Measurements from ENCODE around the gene MPC2. TPM values are rescaled to one million over a fixed set of nuclear protein-coding genes. Genes with fewer than 3 reads are reported as not detected.

The MPC2 gene
- total and polyA plus RNA-seq, 2 of the 8 experiments (the other 6 are each of a cell fraction or from before 2014, with no cell fraction given), result 18.6 to 40.9 TPM

DNA sequence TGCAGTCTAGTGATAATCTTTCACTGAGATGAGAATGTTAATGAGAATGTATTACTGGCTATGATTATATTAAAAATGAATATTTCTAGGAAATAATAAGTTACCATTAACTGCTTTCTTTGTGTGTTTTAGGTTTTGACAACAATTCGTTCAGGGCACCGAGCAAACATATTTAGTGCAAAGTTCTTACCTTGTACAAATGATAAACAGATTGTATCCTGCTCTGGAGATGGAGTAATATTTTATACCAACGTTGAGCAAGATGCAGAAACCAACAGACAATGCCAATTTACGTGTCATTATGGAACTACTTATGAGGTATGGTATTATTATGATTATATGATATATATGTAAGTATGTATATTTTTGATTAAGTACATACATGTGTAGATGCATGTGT lies 37.8 kb upstream of the MPC2 start:
- CTCF ChIA-PET (ENCODE audit: partially characterized antibody), result no interaction called here
- POLR2A ChIA-PET (ENCODE audit: partially characterized antibody), result no interaction called here

More for the DNA sequence above, 37.8 kb upstream of the MPC2 start:
- H3K9ac ChIP-seq (replicated peaks in 1 of 4; ENCODE audit: extremely low read depth in 1 of 4, low read depth in 3 of 4, low read length in 3 of 4), result no peak overlapping the region
- no peaks in the 10 kb centered on the region for H3K4me1 ChIP-seq (replicated peaks in 1 of 4; ENCODE audit: control insufficient read depth in 3 of 4, insufficient read depth in 4 of 4, low read length in 3 of 4)
- H4K20me1 ChIP-seq (replicated peaks in 1 of 2; ENCODE audit: control insufficient read depth in 1 of 2, insufficient read depth in 2 of 2, low read length in 2 of 2), result no peaks in the 10 kb centered on the region
- DNase-seq (ENCODE audit: low read depth in 1 of 2, low spot score in 2 of 2) (no peak), FAIRE-seq (no peak)
- H3K9me3 ChIP-seq (ENCODE audit: insufficient read depth in 2 of 2, low read depth in 1 of 2, low read length in 1 of 2), result no peaks in the 10 kb centered on the region
- no peak overlapping the region for H3K27ac ChIP-seq (ENCODE audit: low read depth, low read length)
- H4K5ac ChIP-seq (ENCODE audit: insufficient read length, low read depth, low read length), result no peak overlapping the region
- TF ChIP-seq POLR2AphosphoS5 (IDR thresholded peaks at IDR 0.05; ENCODE audit: low read depth, low read length) (no peak), KDM5A (IDR thresholded peaks at IDR 0.05; ENCODE audit: low read length) (no peak), SAP30 (IDR thresholded peaks at IDR 0.05; ENCODE audit: insufficient read depth, insufficient replicate concordance, low read length) (no peak), ASH2L (IDR thresholded peaks at IDR 0.05; ENCODE audit: low read length) (no peak), SUZ12 (IDR thresholded peaks at IDR 0.05; ENCODE audit: low read length) (no peak), E2F6 (IDR thresholded peaks at IDR 0.05) (no peak)
- H3K4ac ChIP-seq (replicated peaks; ENCODE audit: insufficient read length, low read depth, low read length), result no peak overlapping the region
- H3K27me3 ChIP-seq (replicated peaks in 1 of 4; ENCODE audit: control insufficient read depth in 3 of 4, extremely low read depth in 1 of 4, insufficient read depth in 3 of 4, low read length in 3 of 4), result no peaks in the 10 kb centered on the region
- H3K4me3 ChIP-seq (ENCODE audit: extremely low read depth in 1 of 4, insufficient read depth in 2 of 4, low read depth in 3 of 4, low read length in 4 of 4), result no peak overlapping the region
- H3K23me2 ChIP-seq (ENCODE audit: low read depth, low read length), result no peaks in the 10 kb centered on the region
- no peak overlapping the region for H4K8ac ChIP-seq (ENCODE audit: extremely low read depth, insufficient read depth, low read length)
- no peak overlapping the region for H2BK5ac ChIP-seq (ENCODE audit: low read depth, low read length)
- H3K18ac ChIP-seq (ENCODE audit: extremely low read depth, low read length), result no peak overlapping the region
- no peak overlapping the region for H2BK120ac ChIP-seq (replicated peaks; ENCODE audit: low read depth, low read length)
- H3K36me3 ChIP-seq (ENCODE audit: control insufficient read depth in 2 of 4, insufficient read depth in 4 of 4, low read length in 3 of 4), result peaks cover 0 to 20% (median 4%) of the 10 kb centered on the region in 4 experiments; a peak in 5 of 8 replicates
- H2AK5ac ChIP-seq (ENCODE audit: low read depth, low read length), result no peak overlapping the region
- no peaks in the 10 kb centered on the region for H3K79me2 ChIP-seq (ENCODE audit: control insufficient read depth in 1 of 2, insufficient read depth in 2 of 2, low read length in 2 of 2)
- H3K4me2 ChIP-seq (ENCODE audit: insufficient read depth in 1 of 2, low read depth in 2 of 2, low read length in 2 of 2), result no peak overlapping the region
- H2BK20ac ChIP-seq (ENCODE audit: low read length), result no peak overlapping the region
- H3K14ac ChIP-seq (ENCODE audit: insufficient read length), result no peak overlapping the region
- H2AFZ ChIP-seq (ENCODE audit: low read length), result no peak overlapping the region
- no peak overlapping the region for H4K91ac ChIP-seq (replicated peaks; ENCODE audit: insufficient read length, low read length)
- no peak overlapping the region for H2BK15ac ChIP-seq (ENCODE audit: low read length)
- no peak overlapping the region for H2BK12ac ChIP-seq (ENCODE audit: low read depth, low read length)
- WGBS, 2 experiments (ENCODE audit: extremely low coverage in 1 of 2, insufficient coverage in 1 of 2, insufficient read length in 1 of 2, insufficient replicate concordance in 2 of 2, low coverage in 1 of 2, low lambda C conversion rate in 2 of 2, missing lambda C conversion rate in 1 of 2), result 90% methylated on average over 4 of the region's 4 CpGs; no CpG with 5 or more reads in 1 of the 2 experiments
- H3K79me1 ChIP-seq (ENCODE audit: low read depth, low read length), result no peaks in the 10 kb centered on the region
- H3K23ac ChIP-seq (ENCODE audit: insufficient read length), result no peak overlapping the region
- no peak overlapping the region for H3K56ac ChIP-seq (replicated peaks; ENCODE audit: insufficient read length, low read depth, low read length)
